Adipose tissue (tissue), 3 donors: ENCODE results near the gene CELSR3. TPM values are rescaled to one million over a fixed set of nuclear protein-coding genes. Genes with fewer than 3 reads are reported as not detected.

Experiments used
- H3K27ac ChIP-seq: one replicate; pipeline ENCODE4 v1.5.1; 2013; ENCODE audit warnings: low read depth, low read length
- WGBS, 3 donors: extraction: QIAGEN DNeasy Blood & Tissue Kit; methylation state at CpG; one replicate each; pipeline ENCODE4 v1.1.7; 2013; 5-methylcytosine and 5-hydroxymethylcytosine counted together
- polyA plus RNA-seq, 3 donors: library from polyadenylated mRNA; stranded (reverse); fragments of 200-250 nt; gene quantifications; one replicate each; pipeline ENCODE4 v1.2.3, GENCODE V29; 2013
- donor health status: healthy with polysubstance abuse.
- donor health status: Bipolar disorder and iron deficiency.
- donor health status: healthy.

CELSR3 gene
- polyA plus RNA-seq, 3 donors: 0.48 to 1.5 (median 1.0) TPM

DNA sequence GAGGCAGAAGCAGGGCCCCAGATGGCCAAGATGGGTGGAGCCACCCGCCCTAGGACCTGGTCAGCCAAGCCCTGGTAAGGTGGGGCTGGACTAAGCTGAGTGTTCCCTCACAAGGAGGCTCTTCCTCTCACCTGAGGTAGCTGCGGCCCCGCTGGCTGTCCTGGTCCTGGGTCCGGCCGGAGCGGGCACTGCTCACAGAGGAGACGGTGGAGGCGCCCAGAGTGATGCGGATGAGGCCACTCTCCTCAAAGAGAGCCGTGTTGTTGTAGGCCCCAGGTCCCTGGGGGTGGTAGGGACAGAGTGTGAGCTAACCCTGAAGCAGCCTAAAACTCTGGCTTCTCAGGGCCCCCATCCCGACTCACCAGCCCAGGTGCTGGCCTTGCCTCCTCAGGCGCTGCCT lies 20.1 kb downstream of the CELSR3 start:
- WGBS, 3 donors: 91 to 92% (median 92%) methylated on average over 12 of the region's 12 CpGs
- H3K27ac ChIP-seq: no peak overlapping the region

DNA sequence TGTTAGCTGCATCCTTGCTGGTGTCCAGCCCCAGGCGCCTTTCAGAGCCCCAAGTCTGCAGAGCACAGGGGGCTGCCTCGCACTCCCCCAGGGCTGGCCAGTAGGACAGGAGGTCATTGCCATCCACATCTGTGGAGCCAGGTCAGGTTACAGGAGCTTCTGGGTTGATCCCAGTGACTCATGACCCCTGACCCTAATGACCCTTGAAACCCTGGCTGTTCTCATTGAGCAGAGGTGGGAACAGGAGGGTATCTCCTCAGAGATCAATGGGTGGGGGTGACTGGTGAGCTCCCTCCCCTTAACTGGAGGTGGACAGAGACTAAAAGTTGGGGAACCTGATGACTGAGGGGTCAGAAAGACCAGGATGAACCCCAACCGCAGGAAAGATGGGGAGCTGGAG lies 21.3 kb downstream of the CELSR3 start:
- 88 to 96% (median 90%) methylated on average over 3 of the region's 3 CpGs for WGBS, 3 donors
- H3K27ac ChIP-seq: no peak overlapping the region

DNA sequence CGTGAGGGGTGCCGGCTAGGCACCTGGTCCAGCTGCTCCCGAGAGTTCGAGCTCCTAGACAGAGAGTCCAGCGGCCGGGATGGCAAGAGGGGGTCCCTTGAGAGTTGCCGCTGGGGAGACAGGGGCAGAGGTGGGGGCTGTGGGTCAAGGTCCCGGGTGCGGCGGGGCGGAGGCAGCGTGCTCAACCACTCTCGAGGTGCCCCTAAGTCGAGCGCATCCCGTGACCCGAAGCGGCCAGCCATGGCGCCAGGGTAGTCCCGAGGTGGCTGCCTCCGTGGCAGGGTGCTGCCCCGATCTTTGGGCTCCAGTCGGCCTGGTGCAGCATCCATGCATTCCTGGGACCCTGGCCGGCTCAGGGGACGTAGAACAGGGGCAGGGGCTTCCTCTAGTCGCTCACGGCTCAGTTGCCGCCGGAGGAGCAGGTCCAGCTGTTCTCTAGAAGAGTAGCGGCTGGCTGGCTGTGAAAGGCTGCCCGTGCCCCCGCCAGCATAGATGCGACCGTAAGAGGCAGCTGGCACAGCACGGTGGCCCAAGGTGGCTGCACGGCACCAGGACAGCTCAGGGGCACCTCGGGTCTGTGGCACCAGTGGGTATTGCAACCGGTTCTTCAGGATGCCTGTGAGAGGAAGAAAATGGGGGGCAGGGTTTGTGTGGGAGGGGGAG lies 22.6 kb downstream of the CELSR3 start:
- no peak overlapping the region for H3K27ac ChIP-seq
- 89 to 94% (median 91%) methylated on average over 35 to 38 of the region's 38 CpGs for WGBS, 3 donors

DNA sequence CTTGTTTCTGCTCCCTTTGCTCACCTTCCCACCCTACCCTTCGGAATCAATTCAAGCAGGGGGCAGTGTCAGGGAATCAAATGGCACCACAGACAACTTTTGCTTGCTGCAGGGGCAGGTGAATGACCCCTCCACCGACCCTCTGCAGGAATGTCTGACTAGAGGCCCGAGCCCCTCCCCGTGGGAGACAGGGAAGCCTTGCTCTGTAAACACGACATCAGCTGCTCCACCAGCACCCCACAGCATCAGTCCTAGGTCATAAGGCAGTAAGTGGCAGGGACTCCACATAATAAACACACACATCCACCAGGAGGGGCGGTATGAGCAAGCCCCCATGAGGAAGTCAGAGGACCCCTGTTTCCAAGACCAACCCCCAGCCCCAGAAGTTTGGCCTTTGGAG lies 25.4 kb downstream of the CELSR3 start:
- 66 to 78% (median 72%) methylated on average over 6 of the region's 6 CpGs for WGBS, 3 donors
- no peak overlapping the region for H3K27ac ChIP-seq

DNA sequence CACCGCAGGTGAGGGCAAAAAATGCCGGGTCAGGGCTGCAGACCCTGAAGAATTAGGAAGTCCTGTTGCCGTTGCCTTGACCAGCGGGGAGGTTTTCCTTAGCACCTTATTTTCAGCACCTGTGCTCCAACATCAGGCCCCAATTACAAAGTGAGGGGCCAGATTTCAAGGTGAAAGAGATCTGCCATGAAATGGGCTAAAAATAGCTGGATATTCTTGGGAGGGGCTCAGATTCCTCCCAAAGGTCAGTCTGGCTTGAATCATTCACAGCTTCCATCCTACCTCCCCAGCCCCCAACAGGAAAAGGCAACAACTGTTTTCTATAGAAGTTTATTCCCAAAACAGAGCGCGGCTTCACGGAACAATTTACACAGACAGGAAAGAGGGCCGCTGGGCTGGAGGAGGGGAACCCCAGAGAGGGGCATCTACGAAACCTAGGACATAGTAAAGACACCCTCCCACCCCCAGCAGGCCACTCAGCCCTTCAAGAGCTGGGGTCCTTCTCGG lies 26.5 kb downstream of the CELSR3 start:
- H3K27ac ChIP-seq: no peak overlapping the region

DNA sequence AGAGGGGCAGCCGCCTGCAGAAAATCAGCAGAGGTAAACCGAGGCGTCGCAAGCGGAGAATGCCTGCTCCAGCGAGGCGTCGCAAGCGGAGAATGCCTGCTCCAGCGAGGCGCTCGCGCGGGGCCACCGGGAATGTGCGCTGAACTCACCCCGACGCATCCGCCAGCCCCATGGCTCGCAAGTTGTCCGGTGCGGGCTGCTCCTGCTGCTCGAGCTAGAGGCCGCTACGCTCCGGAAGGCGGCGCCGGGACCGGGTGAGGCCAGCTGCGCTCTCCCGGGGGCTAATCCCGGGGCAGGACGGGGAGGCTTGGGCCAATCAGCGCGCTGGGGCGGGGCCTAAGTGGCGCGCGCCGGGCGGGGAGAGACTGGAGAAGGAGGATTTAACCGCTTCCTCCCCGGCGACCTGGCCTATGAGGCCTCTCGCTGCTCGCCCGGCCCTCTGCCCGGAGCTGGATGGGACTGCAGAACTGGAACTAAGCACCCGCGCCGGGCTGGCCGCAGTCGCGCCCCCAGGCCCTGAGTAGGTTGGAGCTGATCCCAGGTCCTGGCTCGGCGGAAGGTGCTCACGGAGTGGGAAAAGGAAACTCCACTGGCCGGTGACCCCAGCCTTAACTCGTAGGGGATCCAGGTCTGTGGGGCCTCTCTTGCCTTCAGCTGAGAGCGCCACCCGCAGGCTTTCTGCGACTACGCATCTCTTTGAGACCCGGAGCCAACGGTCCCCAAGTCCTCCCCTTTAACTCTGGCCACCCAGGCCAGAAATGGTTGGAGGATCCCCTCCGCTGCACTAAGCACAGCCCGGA lies 27.3 kb downstream of the CELSR3 start, which contains the start of gene SLC26A6:
Gene SLC26A6, minus strand, starts transcription at position 240 of the 800 bp plus-strand sequence. Its CDS starts 68 bp downstream, at position 172.
- no peak within 1 kb of the TSS for H3K27ac ChIP-seq
- WGBS, 3 donors: 0 to 1% (median 0%) methylated on average over 63 to 68 of the region's 68 CpGs

More for the DNA sequence above, 26.5 kb downstream of the CELSR3 start:
- WGBS, 3 donors: 34 to 41% (median 39%) methylated on average over 10 of the region's 10 CpGs

DNA sequence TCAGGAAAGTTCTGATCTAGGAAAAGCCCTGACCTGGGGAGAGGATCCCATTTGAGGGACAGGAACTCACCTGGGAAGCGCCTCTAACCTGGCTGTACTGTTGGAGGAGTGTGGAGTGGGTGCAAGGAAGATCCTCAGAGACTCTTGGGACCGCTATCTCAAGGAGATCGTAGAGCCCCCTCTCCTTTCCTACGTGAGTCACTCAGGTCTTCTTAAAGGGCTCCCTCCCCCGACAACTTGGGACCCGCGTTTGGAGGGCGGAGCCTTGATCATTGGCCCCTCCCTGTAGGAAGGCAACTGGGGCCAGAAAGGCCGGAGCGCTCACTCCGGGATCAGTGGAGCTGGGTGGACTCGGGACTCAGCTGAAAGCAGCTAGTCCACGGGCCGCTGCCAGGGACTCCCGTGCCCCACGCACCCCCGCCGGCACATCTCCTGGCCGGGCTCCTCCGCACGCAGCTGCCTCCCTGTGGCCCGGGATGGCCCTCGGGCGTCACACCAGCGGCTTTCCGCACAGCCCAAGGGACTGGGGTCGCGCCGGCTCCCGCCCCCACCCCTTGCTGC lies 27.9 kb downstream of the CELSR3 start:
- 2 to 4% (median 3%) methylated on average over 27 to 30 of the region's 30 CpGs for WGBS, 3 donors
- H3K27ac ChIP-seq: no peak overlapping the region

DNA sequence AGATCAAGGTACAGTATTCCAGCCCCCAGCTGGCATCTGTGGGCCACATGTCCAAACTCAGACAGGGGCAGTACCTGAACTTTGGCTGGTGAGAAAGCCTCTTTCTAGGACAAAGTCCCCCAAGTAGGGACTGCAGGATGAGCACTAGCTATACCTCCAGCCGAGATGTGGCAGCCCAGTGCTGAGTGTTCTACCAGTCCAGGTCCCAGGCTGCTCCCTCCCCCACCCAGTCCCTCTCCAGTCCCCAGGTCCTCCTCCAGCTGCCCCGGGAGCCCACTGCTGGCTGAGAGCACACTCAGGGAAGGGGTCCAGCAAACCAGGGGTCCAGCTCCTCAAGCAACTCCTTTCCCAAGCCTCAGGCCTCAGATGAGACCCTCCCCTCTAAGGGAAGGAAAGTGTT lies 28.9 kb downstream of the CELSR3 start:
- WGBS, 3 donors: 80 to 97% (median 87%) methylated on average over 2 of the region's 2 CpGs
- H3K27ac ChIP-seq: no peak overlapping the region

DNA sequence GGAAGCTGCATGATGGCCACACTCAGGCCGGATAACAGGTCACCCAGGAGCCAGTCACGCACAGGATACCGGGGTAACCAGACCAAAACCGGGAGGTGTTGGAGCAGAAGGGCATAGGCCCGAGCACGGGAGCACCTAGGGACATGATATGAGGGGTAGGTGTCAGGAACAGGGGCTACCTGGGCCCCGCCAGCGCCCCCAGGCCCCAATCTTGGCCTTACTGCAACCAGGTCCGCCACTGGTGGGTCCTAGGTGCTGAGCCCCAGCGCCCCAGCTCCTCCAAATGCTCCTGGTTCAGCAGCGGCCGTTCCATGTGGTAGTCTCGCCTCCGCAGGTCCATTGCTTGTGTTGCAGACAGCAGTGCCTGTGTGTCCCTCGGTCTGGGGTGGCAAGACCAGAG lies 29.4 kb downstream of the CELSR3 start:
- 95 to 98% (median 95%) methylated on average over 15 of the region's 15 CpGs for WGBS, 3 donors
- no peak overlapping the region for H3K27ac ChIP-seq

DNA sequence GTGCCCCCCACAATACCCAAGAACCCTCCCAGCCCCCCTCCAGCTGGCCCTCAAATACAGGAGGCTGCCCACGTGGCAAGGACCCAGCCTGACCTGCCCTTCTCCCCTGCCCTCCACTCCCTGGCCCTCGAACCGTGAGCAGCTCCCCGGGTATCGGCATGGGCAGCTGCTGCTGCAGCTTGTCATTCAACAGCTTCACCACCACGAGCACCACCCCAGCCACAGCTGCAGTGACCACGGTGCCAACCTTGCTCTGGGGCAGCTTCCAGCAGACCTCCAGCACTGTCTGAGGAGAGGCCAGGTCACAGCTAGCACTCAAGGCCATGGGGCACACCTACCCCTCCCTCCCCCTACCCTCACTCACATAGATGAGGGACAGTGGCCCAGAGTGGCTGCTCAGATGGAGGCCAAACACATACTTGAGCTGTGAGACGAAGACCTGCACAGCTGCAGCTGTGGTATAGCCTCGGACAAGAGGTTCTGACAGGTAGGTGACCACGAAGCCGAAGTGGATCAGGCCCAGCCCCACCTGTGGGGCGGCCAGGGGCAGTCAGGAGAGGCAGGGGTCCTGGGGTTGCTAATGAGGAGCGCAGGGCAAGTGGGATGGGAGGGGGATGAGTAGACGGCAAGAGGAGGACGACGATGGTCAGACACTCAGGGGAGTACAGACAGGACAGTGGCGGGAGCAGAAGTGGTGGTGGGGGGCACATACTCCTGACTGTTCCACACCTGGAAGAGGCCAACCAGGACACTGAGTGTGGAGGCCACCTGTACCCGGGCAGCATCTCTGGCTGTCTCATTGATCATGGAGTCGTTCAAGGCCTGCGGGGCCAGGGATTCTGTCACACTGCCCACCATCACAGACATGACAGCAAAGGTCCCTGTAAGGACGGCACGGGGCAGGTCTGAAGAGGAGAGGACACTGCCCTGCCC lies 30.9 kb downstream of the CELSR3 start:
- no peak overlapping the region for H3K27ac ChIP-seq
- 87 to 92% (median 91%) methylated on average over 22 of the region's 22 CpGs for WGBS, 3 donors

DNA sequence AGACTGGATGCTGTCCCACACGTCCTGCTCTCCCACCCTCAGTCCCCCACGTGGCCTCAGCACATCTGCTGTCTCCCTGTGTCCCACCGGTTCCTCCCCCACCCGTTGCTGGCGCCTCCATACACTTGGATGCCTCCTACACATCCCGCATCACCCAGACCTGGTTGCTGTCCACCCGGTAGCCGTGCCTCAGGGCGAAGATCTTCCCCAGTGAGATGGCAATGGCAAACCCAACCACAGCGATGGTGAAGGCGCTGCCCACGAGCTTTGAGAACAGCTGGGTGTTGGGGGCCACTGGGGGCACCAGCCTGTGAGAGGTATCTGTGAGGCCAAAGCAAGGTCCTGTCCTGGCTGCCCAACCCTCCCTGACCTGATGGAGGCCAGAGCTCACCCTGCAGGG lies 31.9 kb downstream of the CELSR3 start:
- 90 to 91% (median 91%) methylated on average over 12 of the region's 12 CpGs for WGBS, 3 donors
- H3K27ac ChIP-seq: no peak overlapping the region

DNA sequence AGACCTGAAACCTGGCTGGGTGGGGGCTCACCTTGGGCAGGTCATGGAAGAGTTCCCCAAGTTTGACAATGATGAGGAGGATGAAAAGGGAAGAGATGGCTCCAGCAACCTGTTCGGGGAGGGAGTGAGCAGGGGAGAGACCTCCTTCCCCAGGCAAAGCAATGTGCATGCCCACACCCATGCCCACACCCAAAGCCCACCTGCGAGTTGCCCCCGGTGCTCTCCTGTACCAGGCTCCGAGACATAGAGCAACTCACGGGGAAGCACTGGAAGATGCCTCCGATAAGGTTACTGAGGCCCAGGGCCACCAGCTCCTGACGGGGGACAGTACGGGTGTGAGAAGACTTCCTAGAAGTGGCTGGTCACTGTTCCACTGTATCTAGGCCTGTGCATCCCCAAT lies 32.3 kb downstream of the CELSR3 start:
- 95 to 97% (median 95%) methylated on average over 8 of the region's 8 CpGs for WGBS, 3 donors
- no peak overlapping the region for H3K27ac ChIP-seq

DNA sequence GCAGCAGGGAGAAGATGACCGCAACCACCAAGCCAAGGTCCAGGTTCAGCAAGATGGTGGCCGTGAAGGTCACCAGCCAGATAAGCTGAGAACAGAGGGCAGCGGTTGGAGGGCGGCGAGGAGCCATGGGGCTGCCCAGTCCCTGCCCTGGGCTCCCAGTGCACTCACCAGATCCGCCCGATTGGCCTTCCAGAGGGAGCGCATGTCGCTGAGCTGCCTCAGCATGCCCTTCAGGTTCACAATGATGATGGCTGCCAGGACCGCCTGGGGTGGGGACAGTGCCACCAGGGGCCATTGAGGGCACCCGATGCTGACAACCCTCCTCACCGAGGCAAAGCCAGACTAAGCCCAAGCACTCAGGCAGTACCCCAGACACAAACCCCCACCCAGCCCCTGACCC lies 32.8 kb downstream of the CELSR3 start:
- no peak overlapping the region for H3K27ac ChIP-seq
- WGBS, 3 donors: 96 to 100% (median 97%) methylated on average over 7 to 12 of the region's 12 CpGs

DNA sequence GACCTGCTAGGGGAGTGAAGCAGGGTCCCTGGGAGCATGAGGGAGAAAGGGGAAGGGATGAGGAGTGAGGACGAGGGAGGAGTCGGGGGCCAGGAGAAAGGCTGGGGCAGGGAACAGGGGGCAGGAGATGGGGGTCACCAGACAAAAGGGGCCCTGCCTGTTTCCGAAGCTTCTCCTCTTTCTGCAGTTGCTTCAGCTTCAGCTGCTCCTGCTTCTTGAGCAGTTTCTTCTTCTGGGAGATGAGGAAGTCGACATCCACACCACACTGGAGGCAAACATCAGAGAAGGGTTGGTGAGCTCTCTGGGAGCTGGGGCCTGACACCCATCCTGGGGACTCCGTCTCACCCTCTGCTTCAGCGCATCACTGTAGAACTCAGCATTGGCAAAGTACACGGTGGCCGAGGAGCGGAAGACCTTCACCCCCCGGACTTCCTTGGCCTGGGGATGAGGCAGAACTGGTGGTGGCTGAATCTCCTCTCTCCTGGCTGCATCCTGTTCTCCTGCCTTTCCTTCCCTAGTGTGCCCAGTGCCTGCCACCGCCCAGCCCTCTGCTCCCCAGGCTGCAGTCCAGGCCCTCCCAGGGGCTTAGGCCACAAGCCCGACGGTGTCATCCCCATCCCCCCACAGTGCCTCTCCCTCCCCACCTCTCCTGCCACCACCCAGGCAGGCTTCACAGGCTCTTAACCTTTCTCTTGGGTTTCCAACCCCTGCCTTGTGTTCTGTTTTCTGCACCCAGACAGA lies 34.2 kb downstream of the CELSR3 start:
- 82 to 87% (median 86%) methylated on average over 12 to 13 of the region's 13 CpGs for WGBS, 3 donors

DNA sequence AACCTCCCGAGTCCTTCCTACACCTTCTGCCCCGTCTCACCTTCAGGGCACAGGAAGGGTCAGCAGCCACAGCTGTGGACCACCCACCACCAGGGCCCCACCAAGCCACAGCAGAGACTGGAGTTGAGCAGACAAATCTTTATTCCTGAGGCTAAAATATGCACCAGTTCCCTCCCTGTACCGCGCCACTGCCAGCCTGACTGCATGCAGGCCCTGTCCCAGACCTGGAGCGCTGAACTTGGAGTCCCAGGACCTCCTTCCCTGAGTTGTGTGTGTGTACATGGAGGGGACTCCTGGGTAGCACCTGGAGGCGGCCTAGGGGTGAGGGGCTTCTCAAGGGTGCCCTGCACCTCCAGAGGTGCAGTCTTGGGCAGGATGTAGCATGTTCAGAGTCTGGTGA lies 37.1 kb downstream of the CELSR3 start:
- 89 to 97% (median 95%) methylated on average over 6 of the region's 6 CpGs for WGBS, 3 donors
- H3K27ac ChIP-seq: no peak overlapping the region

More for the DNA sequence above, 34.2 kb downstream of the CELSR3 start:
- no peak overlapping the region for H3K27ac ChIP-seq

DNA sequence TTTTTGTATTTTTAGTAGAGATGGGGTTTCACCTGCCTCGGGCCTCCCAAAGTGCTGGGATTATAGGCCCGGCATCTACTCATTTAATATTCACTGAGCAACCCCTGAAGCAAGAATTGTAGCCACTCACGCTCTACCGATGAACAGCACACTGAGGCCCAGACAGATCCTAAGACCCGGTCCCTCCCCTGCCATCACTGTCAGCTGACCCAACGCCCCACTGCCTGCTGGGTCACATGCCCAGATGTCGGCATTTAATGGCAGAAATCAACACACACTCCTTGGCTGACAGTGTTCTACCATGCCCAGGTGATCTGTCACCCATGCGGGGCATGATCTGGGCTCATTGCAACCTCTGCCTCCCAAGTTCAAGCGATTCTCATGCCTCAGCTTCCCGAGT lies 37.9 kb downstream of the CELSR3 start:
- no peak overlapping the region for H3K27ac ChIP-seq
- 90 to 95% (median 93%) methylated on average over 10 of the region's 10 CpGs for WGBS, 3 donors

DNA sequence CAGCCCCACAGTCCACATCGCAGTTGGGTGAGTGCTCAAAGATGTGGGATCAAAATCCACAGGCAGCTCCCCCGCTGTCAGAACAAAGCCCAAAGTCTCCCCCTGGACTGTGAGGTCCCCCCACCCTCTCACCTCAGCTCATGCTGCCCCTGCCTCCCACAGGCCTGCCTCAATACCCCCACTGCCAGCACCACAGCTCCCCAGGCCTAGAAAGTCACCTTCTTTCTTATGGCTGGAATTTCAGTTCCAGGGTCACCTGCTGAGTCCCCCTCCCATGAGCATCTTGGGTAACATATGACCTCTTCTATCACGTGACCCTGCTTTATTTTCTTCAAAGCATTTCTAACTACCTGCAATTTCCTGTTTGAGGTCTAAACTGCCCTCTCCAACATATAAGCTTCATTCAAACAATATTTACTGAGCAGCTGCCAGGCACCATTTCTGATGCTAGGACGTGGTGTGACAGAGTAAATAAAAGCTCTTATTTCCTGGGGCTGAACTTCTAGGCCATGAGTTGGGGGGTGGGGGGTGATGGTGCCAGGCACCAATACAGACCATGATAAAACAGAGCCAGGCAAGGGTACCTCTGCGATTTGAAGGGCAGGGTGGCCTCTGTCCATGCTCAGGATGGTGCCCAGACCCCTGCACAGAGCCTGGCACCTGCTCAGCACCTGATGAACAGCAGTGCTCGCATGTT lies 38.7 kb downstream of the CELSR3 start:
- H3K27ac ChIP-seq: no peak overlapping the region
- 71 to 83% (median 76%) methylated on average over 6 of the region's 6 CpGs for WGBS, 3 donors
